ENCODE measurements around the gene SMG7. TPM values are rescaled to one million over a fixed set of nuclear protein-coding genes. Genes with fewer than 3 reads are reported as not detected.
"Not testable (repeated sequence)": the region's sequence is repeated elsewhere in the genome, so short reads cannot be mapped to it uniquely, and the experiment has no call there.

The SMG7 gene
- total RNA-seq, 2 experiments from 2014 or later, result 45.0 to 185 TPM

DNA sequence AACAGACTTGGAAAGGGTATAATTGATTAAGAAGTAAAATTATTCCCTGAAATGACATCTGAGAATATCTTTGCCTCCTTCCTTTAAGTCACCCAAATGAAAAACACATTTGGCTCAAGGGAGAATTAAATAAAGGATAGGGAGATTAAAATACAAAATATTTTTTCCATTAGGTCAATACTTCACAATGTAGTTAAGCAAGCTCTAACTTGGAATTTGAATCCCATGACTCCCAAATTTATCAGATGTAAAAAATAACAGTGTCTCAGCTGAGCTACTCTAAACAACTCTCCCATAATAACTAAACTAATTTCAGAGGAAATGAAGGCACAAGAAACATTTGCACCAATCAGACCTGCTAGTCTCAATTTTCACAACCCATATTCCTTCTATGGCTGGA is 47.6 kb upstream of the SMG7 start:
- H3K27ac ChIP-seq (ENCODE audit: low read depth, low read length, poor library complexity, severe bottlenecking), result no peak overlapping the region
- no peaks in the 10 kb centered on the region for H3K79me2 ChIP-seq (ENCODE audit: insufficient read depth, low read depth, low read length)
- intact Hi-C loops (cut with micrococcal nuclease; ENCODE audit: unreplicated experiment), result no loop called here
- no peaks in the 10 kb centered on the region for H3K9me3 ChIP-seq (ENCODE audit: low read length)
- TF ChIP-seq, protein P1, sequence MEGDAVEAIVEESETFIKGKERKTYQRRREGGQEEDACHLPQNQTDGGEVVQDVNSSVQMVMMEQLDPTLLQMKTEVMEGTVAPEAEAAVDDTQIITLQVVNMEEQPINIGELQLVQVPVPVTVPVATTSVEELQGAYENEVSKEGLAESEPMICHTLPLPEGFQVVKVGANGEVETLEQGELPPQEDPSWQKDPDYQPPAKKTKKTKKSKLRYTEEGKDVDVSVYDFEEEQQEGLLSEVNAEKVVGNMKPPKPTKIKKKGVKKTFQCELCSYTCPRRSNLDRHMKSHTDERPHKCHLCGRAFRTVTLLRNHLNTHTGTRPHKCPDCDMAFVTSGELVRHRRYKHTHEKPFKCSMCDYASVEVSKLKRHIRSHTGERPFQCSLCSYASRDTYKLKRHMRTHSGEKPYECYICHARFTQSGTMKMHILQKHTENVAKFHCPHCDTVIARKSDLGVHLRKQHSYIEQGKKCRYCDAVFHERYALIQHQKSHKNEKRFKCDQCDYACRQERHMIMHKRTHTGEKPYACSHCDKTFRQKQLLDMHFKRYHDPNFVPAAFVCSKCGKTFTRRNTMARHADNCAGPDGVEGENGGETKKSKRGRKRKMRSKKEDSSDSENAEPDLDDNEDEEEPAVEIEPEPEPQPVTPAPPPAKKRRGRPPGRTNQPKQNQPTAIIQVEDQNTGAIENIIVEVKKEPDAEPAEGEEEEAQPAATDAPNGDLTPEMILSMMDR (conservative IDR thresholded peaks at IDR 0.05; ENCODE audit: low read length), result no peak
- no peak for TF ChIP-seq EZH2phosphoT487 (IDR thresholded peaks at IDR 0.05; ENCODE audit: borderline replicate concordance, low read depth, low read length)
- no TSS peak for BruUV-seq (replicated peaks)
- no peaks in the 10 kb centered on the region for H3K36me3 ChIP-seq (ENCODE audit: insufficient read depth, low read length)
- H3K4me2 ChIP-seq (ENCODE audit: low read length), result no peak overlapping the region
- H2AFZ ChIP-seq (ENCODE audit: low read length), result no peak overlapping the region
- H4K20me1 ChIP-seq (ENCODE audit: insufficient read depth, low read length), result no peaks in the 10 kb centered on the region
- no peak overlapping the region for H3K4me3 ChIP-seq (ENCODE audit: low read depth, low read length, poor library complexity, severe bottlenecking)
- H3K9me2 ChIP-seq (ENCODE audit: insufficient read depth, low read length), result 0 out of 2 replicates have a peak, but pooled peaks cover 5% of the 10 kb centered on the region
- ChIA-PET CTCF (ENCODE audit: unreplicated experiment) (no interaction called here), POLR2A (interaction anchor here (1.3 to 1.4 kb wide), 2 partner anchors 10 to 16 kb away, joined by 3 read pairs; no protein-coding TSS in a partner anchor)
- no peak for DNase-seq (ENCODE audit: low spot score)
- no peaks in the 10 kb centered on the region for H3K4me1 ChIP-seq (ENCODE audit: insufficient read depth, low read length, poor library complexity, severe bottlenecking)

DNA sequence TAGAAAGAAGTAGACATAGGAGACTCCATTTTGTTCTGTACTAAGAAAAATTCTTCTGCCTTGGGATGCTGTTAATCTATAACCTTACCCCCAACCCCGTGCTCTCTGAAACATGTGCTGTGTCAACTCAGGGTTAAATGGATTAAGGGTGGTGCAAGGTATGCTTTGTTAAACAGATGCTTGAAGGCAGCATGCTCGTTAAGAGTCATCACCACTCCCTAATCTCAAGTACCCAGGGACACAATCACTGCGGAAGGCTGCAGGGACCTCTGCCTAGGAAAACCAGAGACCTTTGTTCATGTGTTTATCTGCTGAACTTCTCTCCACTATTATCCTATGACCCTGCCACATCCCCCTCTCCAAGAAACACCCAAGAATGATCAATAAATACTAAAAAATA is 44.7 kb upstream of the SMG7 start:
- H3K9me2 ChIP-seq (ENCODE audit: insufficient read depth, low read length); H3K79me2 ChIP-seq (ENCODE audit: insufficient read depth, low read depth, low read length); DNase-seq (ENCODE audit: low spot score); POLR2A ChIA-PET; H3K9me3 ChIP-seq (ENCODE audit: low read length); H2AFZ ChIP-seq (ENCODE audit: low read length); H3K36me3 ChIP-seq (ENCODE audit: insufficient read depth, low read length); H3K4me3 ChIP-seq (ENCODE audit: low read depth, low read length, poor library complexity, severe bottlenecking); CTCF ChIA-PET (ENCODE audit: unreplicated experiment); H3K4me1 ChIP-seq (ENCODE audit: insufficient read depth, low read length, poor library complexity, severe bottlenecking); BruUV-seq (replicated peaks); H4K20me1 ChIP-seq (ENCODE audit: insufficient read depth, low read length); H3K4me2 ChIP-seq (ENCODE audit: low read length); intact Hi-C loops (cut with micrococcal nuclease; ENCODE audit: unreplicated experiment); H3K27ac ChIP-seq (ENCODE audit: low read depth, low read length, poor library complexity, severe bottlenecking): not testable (repeated sequence)

DNA sequence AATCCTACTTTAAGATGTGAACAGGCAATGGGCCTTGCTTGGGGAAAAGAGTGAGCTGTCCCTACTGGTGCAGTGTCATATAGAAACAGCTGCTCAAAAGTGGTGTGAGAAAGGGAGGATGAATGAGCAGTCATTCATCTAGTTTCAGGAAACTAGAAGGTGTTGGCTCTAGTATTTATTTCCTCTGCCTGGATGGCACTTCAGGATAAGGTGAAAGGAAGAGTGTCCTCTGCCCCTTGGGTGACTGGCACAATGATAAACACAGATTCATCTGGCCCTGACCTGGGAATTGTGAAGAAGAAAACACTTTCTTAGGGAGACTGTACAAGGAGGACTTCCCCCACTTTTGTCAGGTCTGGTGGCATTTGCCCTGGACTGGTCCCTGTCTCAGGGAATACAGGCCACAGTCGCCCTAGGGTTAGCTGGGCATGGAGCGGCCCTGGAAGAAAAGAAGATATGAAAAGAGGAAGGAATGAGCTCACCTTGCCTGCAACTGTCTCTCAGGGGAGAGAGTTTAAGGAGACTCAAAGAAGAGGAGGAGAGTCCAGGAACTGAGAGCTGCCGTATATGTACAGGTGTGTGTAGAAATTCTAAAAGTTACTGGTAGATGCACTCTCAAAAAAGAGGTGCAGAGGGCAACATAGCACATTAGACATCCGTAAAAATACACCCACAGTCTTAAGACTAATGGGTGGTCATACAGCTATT is 40.3 kb upstream of the SMG7 start:
- no TSS peak for BruUV-seq (replicated peaks)
- H3K4me2 ChIP-seq (ENCODE audit: low read length), result no peak overlapping the region

More for the DNA sequence above, 40.3 kb upstream of the SMG7 start:
- ChIA-PET CTCF (ENCODE audit: unreplicated experiment) (no interaction called here), POLR2A (interaction anchor here (0.5 to 1.0 kb wide), 2 partner anchors 47 to 254 kb away, joined by 3 to 4 read pairs; no protein-coding TSS in a partner anchor)
- no peak for DNase-seq (ENCODE audit: low spot score)
- TF ChIP-seq, protein P1 (conservative IDR thresholded peaks at IDR 0.05; ENCODE audit: low read length), result no peak
- TF ChIP-seq EZH2phosphoT487 (IDR thresholded peaks at IDR 0.05; ENCODE audit: borderline replicate concordance, low read depth, low read length), result no peak
- no peaks in the 10 kb centered on the region for H3K79me2 ChIP-seq (ENCODE audit: insufficient read depth, low read depth, low read length)
- H3K9me3 ChIP-seq (ENCODE audit: low read length), result no peaks in the 10 kb centered on the region
- no peak overlapping the region for H2AFZ ChIP-seq (ENCODE audit: low read length)
- H3K4me1 ChIP-seq (ENCODE audit: insufficient read depth, low read length, poor library complexity, severe bottlenecking), result no peaks in the 10 kb centered on the region
- no peaks in the 10 kb centered on the region for H3K9me2 ChIP-seq (ENCODE audit: insufficient read depth, low read length)
- H4K20me1 ChIP-seq (ENCODE audit: insufficient read depth, low read length), result no peaks in the 10 kb centered on the region
- intact Hi-C loops (cut with micrococcal nuclease; ENCODE audit: unreplicated experiment), result no loop called here
- no peak overlapping the region for H3K27ac ChIP-seq (ENCODE audit: low read depth, low read length, poor library complexity, severe bottlenecking)
- no peaks in the 10 kb centered on the region for H3K36me3 ChIP-seq (ENCODE audit: insufficient read depth, low read length)
- no peak overlapping the region for H3K4me3 ChIP-seq (ENCODE audit: low read depth, low read length, poor library complexity, severe bottlenecking)
